ENCODE measurements around the gene MAPKAPK2. TPM values are rescaled to one million over a fixed set of nuclear protein-coding genes. Genes with fewer than 3 reads are reported as not detected.

Gene MAPKAPK2
- total RNA-seq, 1 experiment from 2014 or later: 51.1 TPM

- TF ChIP-seq FOSL1 (IDR thresholded peaks at IDR 0.05; ENCODE audit: low read depth) (no peak), POLR2A (IDR thresholded peaks at IDR 0.05; ENCODE audit: borderline replicate concordance, extremely low read depth, insufficient read depth, insufficient read length) (no peak), ATF3 (IDR thresholded peaks at IDR 0.05) (no peak), ZBTB33 (IDR thresholded peaks at IDR 0.05; ENCODE audit: extremely low read depth, insufficient replicate concordance, low read length) (no peak), EZH2 (IDR thresholded peaks at IDR 0.05) (no peak), SP1 (IDR thresholded peaks at IDR 0.05; ENCODE audit: low read depth) (no peak)
These were observed 23.4 kb downstream of the MAPKAPK2 start (continued) for GRCh38 chr1:206708058-206708457.

GRCh38 chr1:206708882-206709281 is 24.2 kb downstream of the MAPKAPK2 start:
- Histone ChIP-seq H3K9me2 (ENCODE audit: insufficient read depth) (no peaks in the 10 kb centered on the region), H3K27ac (ENCODE audit: low read depth, low read length) (no peak overlapping the region), H2AFZ (ENCODE audit: low read depth, low read length, poor library complexity, severe bottlenecking) (no peak overlapping the region), H3K79me2 (ENCODE audit: insufficient read depth, low read length) (peaks cover 90% of the 10 kb centered on the region), H3K4me2 (ENCODE audit: low read length) (no peak overlapping the region), H3K9me3 (ENCODE audit: control insufficient read depth in 1 of 2, insufficient read depth in 1 of 2, low read depth in 1 of 2, low read length in 2 of 2) (no peaks in the 10 kb centered on the region), H3K36me3 (ENCODE audit: control insufficient read depth in 1 of 2, insufficient read depth in 2 of 2, low read length in 2 of 2) (no peaks in the 10 kb centered on the region), H3K4me3 (replicated peaks in 1 of 2; ENCODE audit: low read depth in 1 of 2, low read length in 2 of 2) (no peak overlapping the region), H4K20me1 (ENCODE audit: insufficient read depth) (peaks cover 5% of the 10 kb centered on the region; the same call in 1 of the 2 replicates), H3K9ac (ENCODE audit: low read length) (no peak overlapping the region), H3K4me1 (ENCODE audit: control insufficient read depth in 1 of 2, insufficient read depth in 2 of 2, low read length in 2 of 2) (peaks cover 0 to 14% of the 10 kb centered on the region in 2 experiments; a peak in 1 of 4 replicates), H3K27me3 (ENCODE audit: insufficient read depth, low read length) (no peaks in the 10 kb centered on the region)
- ATAC-seq: no peak
- CTCF ChIA-PET: no interaction called here
- POLR2A ChIA-PET: no interaction called here
- RAD21 ChIA-PET (ENCODE audit: low non-redundant PET in 1 of 2, low total read pairs in 2 of 2, uncharacterized antibody in 2 of 2, unreplicated experiment in 2 of 2): no interaction called here
- no peak for TF ChIP-seq ELF1 (IDR thresholded peaks at IDR 0.05; ENCODE audit: borderline replicate concordance, low read depth)
- no peak for TF ChIP-seq CEBPB (IDR thresholded peaks at IDR 0.05; ENCODE audit: low read depth)
- no peak for TF ChIP-seq EZH2phosphoT487 (IDR thresholded peaks at IDR 0.05; ENCODE audit: borderline replicate concordance)
- TF ChIP-seq ZFX (IDR thresholded peaks at IDR 0.05): no peak
- TF ChIP-seq RAD21 (IDR thresholded peaks at IDR 0.05; ENCODE audit: low read depth): no peak
- TF ChIP-seq EGR1 (IDR thresholded peaks at IDR 0.05; ENCODE audit: low read depth): no peak
- TF ChIP-seq EZH2 (IDR thresholded peaks at IDR 0.05): no peak
- no peak for TF ChIP-seq POLR2AphosphoS5 (IDR thresholded peaks at IDR 0.05; ENCODE audit: low read depth, low read length)
- no peak for DNase-seq (ENCODE audit: low read depth, low spot score)
- intact Hi-C loops (cut with micrococcal nuclease): no loop called here
- no TSS peak for BruUV-seq (replicated peaks)
